Left kidney (tissue), 8 donors: ENCODE data around the gene GPX7. TPM values are rescaled to one million over a fixed set of nuclear protein-coding genes. Genes with fewer than 3 reads are reported as not detected.
A peak's percentile ranks its signal among the peaks of the same experiment; 100 is the strongest.
"Not testable (repeated sequence)": the region's sequence is repeated elsewhere in the genome, so short reads cannot be mapped to it uniquely, and the experiment has no call there.

Source experiments
- DNase-seq: peaks from one replicate; pipeline ENCODE4 v3.0.0-alpha.2; 2013
- long read RNA-seq, 8 donors: transcript quantifications; one replicate each; lab custom pipeline, GENCODE V29; 2026
- polyA plus RNA-seq: library from polyadenylated mRNA; unstranded; fragments of 120-200 nt; gene quantifications from one replicate; pipeline ENCODE4 v1.2.1, GENCODE V29; 2013; ENCODE audit not compliant: insufficient read length

GPX7 gene
- polyA plus RNA-seq, result 69.1 TPM
- long read RNA-seq, donor 1, transcript GPX7-201 (3 exons, 1,228 nt), result major isoform, 58 of 70 reads
- long read RNA-seq, donor 1, partial matches to known transcripts, result 9 of 70 reads
- long read RNA-seq, donor 1, other reads (novel, unspliced or antisense), result 0 of 70 reads
- long read RNA-seq, donor 2, transcript GPX7-201 (3 exons, 1,228 nt), result major isoform, 45 of 57 reads
- long read RNA-seq, donor 2, partial matches to known transcripts, result 12 of 57 reads
- long read RNA-seq, donor 2, other reads (novel, unspliced or antisense), result 0 of 57 reads
- long read RNA-seq, donor 3, transcript GPX7-201 (3 exons, 1,228 nt), result major isoform, 30 of 30 reads
- long read RNA-seq, donor 3, partial matches to known transcripts, result 0 of 30 reads
- long read RNA-seq, donor 3, other reads (novel, unspliced or antisense), result 0 of 30 reads
- long read RNA-seq, donor 4, partial matches to known transcripts, result 12 of 16 reads
- long read RNA-seq, donor 4, other reads (novel, unspliced or antisense), result 0 of 16 reads
- long read RNA-seq, donor 5, transcript GPX7-201 (3 exons, 1,228 nt), result major isoform, 82 of 82 reads
- long read RNA-seq, donor 5, partial matches to known transcripts, result 0 of 82 reads
- long read RNA-seq, donor 5, other reads (novel, unspliced or antisense), result 0 of 82 reads
- long read RNA-seq, donor 6, transcript GPX7-201 (3 exons, 1,228 nt), result major isoform, 61 of 93 reads
- long read RNA-seq, donor 6, partial matches to known transcripts, result 31 of 93 reads
- long read RNA-seq, donor 6, other reads (novel, unspliced or antisense), result 0 of 93 reads
- long read RNA-seq, donor 7, transcript GPX7-201 (3 exons, 1,228 nt), result major isoform, 82 of 87 reads
- long read RNA-seq, donor 7, transcript GPX7-202 (2 exons, 873 nt), result minor isoform, 5 of 87 reads
- long read RNA-seq, donor 7, partial matches to known transcripts, result 0 of 87 reads
- long read RNA-seq, donor 7, other reads (novel, unspliced or antisense), result 0 of 87 reads
- long read RNA-seq, donor 8, transcript GPX7-201 (3 exons, 1,228 nt), result major isoform, 24 of 24 reads
- long read RNA-seq, donor 8, partial matches to known transcripts, result 0 of 24 reads
- long read RNA-seq, donor 8, other reads (novel, unspliced or antisense), result 0 of 24 reads

GRCh38 chr1:52601991-52602855 lies at the start of gene GPX7:
Gene GPX7 (plus strand): TSS chr1:52602371. CDS start chr1:52602410, 39 bp downstream.
- DNase-seq, result peak; percentile 37

- DNase-seq, result peak; percentile 93
Observed at GRCh38 chr1:52552505-52553361, 49.4 kb upstream of the GPX7 start, which contains the start of gene TUT4. Gene TUT4 (minus strand): TSS chr1:52553092. CDS start chr1:52526280, 26,812 bp downstream.

GRCh38 chr1:52553362-52554266 lies 48.6 kb upstream of the GPX7 start:
- DNase-seq, result peak; percentile 87

GRCh38 chr1:52554267-52554640 lies 47.9 kb upstream of the GPX7 start:
- peak; percentile 24 for DNase-seq

GRCh38 chr1:52554756-52555155 lies 47.4 kb upstream of the GPX7 start:
- DNase-seq, result peak; percentile 21

- DNase-seq, result no peak
Observed at GRCh38 chr1:52556641-52557360, 45.4 kb upstream of the GPX7 start.

- no peak for DNase-seq
Observed at GRCh38 chr1:52558941-52559340, 43.2 kb upstream of the GPX7 start.

GRCh38 chr1:52559875-52560274 lies 42.3 kb upstream of the GPX7 start:
- no peak for DNase-seq

GRCh38 chr1:52562766-52563165 lies 39.4 kb upstream of the GPX7 start:
- DNase-seq, result no peak

GRCh38 chr1:52567943-52568342 lies 34.2 kb upstream of the GPX7 start:
- no peak for DNase-seq

- DNase-seq, result peak; percentile 62
Observed at GRCh38 chr1:52569449-52570210, 32.5 kb upstream of the GPX7 start.

GRCh38 chr1:52571783-52572182 lies 30.4 kb upstream of the GPX7 start:
- no peak for DNase-seq

- no peak for DNase-seq
Observed at GRCh38 chr1:52572387-52572786, 29.8 kb upstream of the GPX7 start.

GRCh38 chr1:52574594-52574993 lies 27.6 kb upstream of the GPX7 start:
- DNase-seq, result no peak

GRCh38 chr1:52576074-52576473 lies 26.1 kb upstream of the GPX7 start:
- no peak for DNase-seq

GRCh38 chr1:52578066-52578465 lies 24.1 kb upstream of the GPX7 start:
- not testable (repeated sequence) for DNase-seq

- DNase-seq, result no peak
Observed at GRCh38 chr1:52579415-52579814, 22.8 kb upstream of the GPX7 start.

- no peak for DNase-seq
Observed at GRCh38 chr1:52580283-52580682, 21.9 kb upstream of the GPX7 start.
